ENCODE measurements around the gene MYO19. TPM values are rescaled to one million over a fixed set of nuclear protein-coding genes. Genes with fewer than 3 reads are reported as not detected.
A peak's percentile ranks its signal among the peaks of the same experiment; 100 is the strongest.

The MYO19 gene
- total and polyA plus RNA-seq, 12 donors: 12.0 to 43.6 (median 29.4) TPM

DNA sequence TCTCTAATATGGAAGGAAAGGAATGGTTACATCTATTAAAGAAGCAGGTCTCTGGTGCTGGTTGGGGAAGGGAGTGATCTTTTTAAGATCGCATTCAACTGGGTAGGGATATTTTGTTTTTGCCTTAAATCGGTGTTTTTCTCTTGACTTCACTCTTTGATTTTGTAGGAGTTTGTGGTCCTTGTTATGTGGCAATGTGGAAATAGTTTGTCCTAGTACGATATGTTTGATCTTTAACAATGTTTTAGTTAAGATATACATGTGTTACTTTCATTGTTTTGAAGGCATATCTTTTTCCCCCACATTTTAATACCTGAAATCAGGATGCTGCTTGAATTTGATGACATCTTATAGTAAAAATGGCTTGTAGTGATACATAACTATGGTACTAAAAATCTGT is 18.8 kb upstream of the MYO19 start:
- TF ChIP-seq, protein P1, sequence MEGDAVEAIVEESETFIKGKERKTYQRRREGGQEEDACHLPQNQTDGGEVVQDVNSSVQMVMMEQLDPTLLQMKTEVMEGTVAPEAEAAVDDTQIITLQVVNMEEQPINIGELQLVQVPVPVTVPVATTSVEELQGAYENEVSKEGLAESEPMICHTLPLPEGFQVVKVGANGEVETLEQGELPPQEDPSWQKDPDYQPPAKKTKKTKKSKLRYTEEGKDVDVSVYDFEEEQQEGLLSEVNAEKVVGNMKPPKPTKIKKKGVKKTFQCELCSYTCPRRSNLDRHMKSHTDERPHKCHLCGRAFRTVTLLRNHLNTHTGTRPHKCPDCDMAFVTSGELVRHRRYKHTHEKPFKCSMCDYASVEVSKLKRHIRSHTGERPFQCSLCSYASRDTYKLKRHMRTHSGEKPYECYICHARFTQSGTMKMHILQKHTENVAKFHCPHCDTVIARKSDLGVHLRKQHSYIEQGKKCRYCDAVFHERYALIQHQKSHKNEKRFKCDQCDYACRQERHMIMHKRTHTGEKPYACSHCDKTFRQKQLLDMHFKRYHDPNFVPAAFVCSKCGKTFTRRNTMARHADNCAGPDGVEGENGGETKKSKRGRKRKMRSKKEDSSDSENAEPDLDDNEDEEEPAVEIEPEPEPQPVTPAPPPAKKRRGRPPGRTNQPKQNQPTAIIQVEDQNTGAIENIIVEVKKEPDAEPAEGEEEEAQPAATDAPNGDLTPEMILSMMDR (IDR thresholded peaks at IDR 0.05): no peak
- no peak for TF ChIP-seq POLR2A (IDR thresholded peaks at IDR 0.05)
- Histone ChIP-seq H3K36me3 (replicated peaks in 1 of 2) (peaks cover 0 to 16% of the 10 kb centered on the region in 2 donors), H3K4me1 (replicated peaks in 1 of 2) (peaks cover 19 to 46% of the 10 kb centered on the region in 2 donors), H3K27me3 (no peaks in the 10 kb centered on the region), H3K27ac (no peak overlapping the region), H3K9me3 (replicated peaks in 1 of 3) (no peaks in the 10 kb centered on the region), H3K4me3 (no peak overlapping the region)
- WGBS, 4 donors: 87 to 91% (median 89%) methylated on average over 3 of the region's 3 CpGs
- intact Hi-C loops (cut with DNase I): no loop called here
- DNase-seq: no peak

- no peak for TF ChIP-seq POLR2A (IDR thresholded peaks at IDR 0.05)
- Histone ChIP-seq H3K36me3 (replicated peaks in 1 of 2) (no peaks in the 10 kb centered on the region), H3K9me3 (replicated peaks in 1 of 3) (no peaks in the 10 kb centered on the region), H3K27ac (peak overlapping the region in 1 of 5 donors; percentile 50), H3K4me3 (no peak overlapping the region), H3K27me3 (no peaks in the 10 kb centered on the region), H3K4me1 (replicated peaks in 1 of 2) (peaks cover 37 to 66% of the 10 kb centered on the region in 2 donors)
- intact Hi-C loops (cut with DNase I): no loop called here
- no peak for DNase-seq
- 83 to 90% (median 87%) methylated on average over 8 of the region's 8 CpGs for WGBS, 4 donors
Measured at GRCh38 chr17:36550491-36551417, 16.1 kb upstream of the MYO19 start.

DNA sequence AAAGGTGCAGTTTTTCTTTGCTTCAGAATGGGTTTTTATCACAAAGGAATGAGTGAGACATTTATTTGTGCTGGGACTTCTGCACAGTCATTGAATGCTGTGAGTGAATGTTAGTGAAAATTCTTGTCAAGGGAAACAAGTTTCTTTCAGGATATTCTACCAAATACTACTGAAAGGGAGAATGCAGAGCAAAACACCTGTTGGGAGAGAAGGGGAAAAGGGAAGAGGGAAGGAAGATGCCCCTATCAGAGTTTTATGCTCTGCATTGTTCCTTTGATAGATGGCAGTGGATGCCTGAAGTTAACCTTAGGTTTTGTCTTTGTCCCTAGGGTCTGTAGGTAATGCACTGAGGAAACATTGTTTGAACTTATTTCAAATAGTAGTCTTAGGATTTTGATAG is 13.1 kb upstream of the MYO19 start:
- DNase-seq: no peak
- Histone ChIP-seq H3K9me3 (replicated peaks in 1 of 3) (no peaks in the 10 kb centered on the region), H3K4me3 (no peak overlapping the region), H3K36me3 (replicated peaks in 1 of 2) (no peaks in the 10 kb centered on the region), H3K4me1 (replicated peaks in 1 of 2) (peaks cover 40 to 58% of the 10 kb centered on the region in 2 donors), H3K27me3 (no peaks in the 10 kb centered on the region), H3K27ac (peak overlapping the region in 3 of 5 donors; percentile 31 to 99 (median 50))
- no peak for TF ChIP-seq POLR2A (IDR thresholded peaks at IDR 0.05)
- TF ChIP-seq, protein P1 (IDR thresholded peaks at IDR 0.05): no peak
- intact Hi-C loops (cut with DNase I): no loop called here

GRCh38 chr17:36546418-36547093 is 11.9 kb upstream of the MYO19 start:
- DNase-seq: no peak
- Histone ChIP-seq H3K36me3 (replicated peaks in 1 of 2) (no peaks in the 10 kb centered on the region), H3K9me3 (replicated peaks in 1 of 3) (no peaks in the 10 kb centered on the region), H3K4me3 (peak overlapping the region in 3 of 4 donors; percentile 20 to 93 (median 92)), H3K27me3 (no peaks in the 10 kb centered on the region), H3K27ac (peak overlapping the region; percentile 75 to 99 (median 99)), H3K4me1 (replicated peaks in 1 of 2) (peaks cover 38 to 51% of the 10 kb centered on the region in 2 donors)
- TF ChIP-seq POLR2A (IDR thresholded peaks at IDR 0.05): no peak
- TF ChIP-seq, protein P1 (IDR thresholded peaks at IDR 0.05): no peak
- intact Hi-C loops (cut with DNase I): no loop called here
- WGBS, 4 donors: 4 to 6% (median 5%) methylated on average over 7 of the region's 7 CpGs

Data from adrenal gland (tissue), 12 donors.